Measurements from ENCODE around the gene PCYT2. TPM values are rescaled to one million over a fixed set of nuclear protein-coding genes. Genes with fewer than 3 reads are reported as not detected.

The PCYT2 gene
- total and polyA plus RNA-seq, 2 donors (not counting 1 experiment from before 2014, with no cell fraction given): 33.4 to 34.9 TPM

- POLR2A ChIA-PET: interaction anchor here (0.6 to 1.4 kb wide), 2 partner anchors 11 to 18 kb away, joined by 3 to 4 read pairs; no protein-coding TSS in a partner anchor
These were observed 22.9 kb downstream of the PCYT2 start for GRCh38 chr17:81888105-81888987.

More at GRCh38 chr17:81888105-81888987, 22.9 kb downstream of the PCYT2 start:
- Histone ChIP-seq H3K27ac (ENCODE audit: low read length in 2 of 2) (no peak overlapping the region), H3K4me1 (ENCODE audit: control insufficient read depth in 2 of 2, insufficient read depth in 2 of 2, low read length in 2 of 2) (peaks cover 10 to 22% of the 10 kb centered on the region in 2 donors), H4K20me1 (ENCODE audit: control insufficient read depth, insufficient read depth, low read length, poor library complexity, severe bottlenecking) (peaks cover 16% of the 10 kb centered on the region), H3K36me3 (replicated peaks in 1 of 2; ENCODE audit: control extremely low read depth in 1 of 2, control insufficient read depth in 1 of 2, extremely low read depth in 1 of 2, insufficient read depth in 2 of 2, low read length in 1 of 2) (peaks cover 0 to 54% of the 10 kb centered on the region in 2 experiments), H3K79me2 (ENCODE audit: control insufficient read depth, insufficient read depth, low read length) (peaks cover 46% of the 10 kb centered on the region), H3K9me3 (ENCODE audit: control extremely low read depth in 1 of 3, control insufficient read depth in 2 of 3, insufficient read depth in 1 of 3, low read length in 2 of 3) (no peaks in the 10 kb centered on the region), H3K9ac (ENCODE audit: low read length) (no peak overlapping the region), H3K4me2 (replicated peaks; ENCODE audit: low read depth, low read length, poor library complexity, severe bottlenecking) (no peak overlapping the region), H3K27me3 (replicated peaks in 1 of 4; ENCODE audit: control extremely low read depth in 1 of 4, control insufficient read depth in 3 of 4, insufficient read depth in 4 of 4, low read length in 3 of 4) (no peaks in the 10 kb centered on the region), H3K4me3 (ENCODE audit: control extremely low read depth in 1 of 5, extremely low read depth in 1 of 5, insufficient read depth in 1 of 5, low read depth in 2 of 5, low read length in 4 of 5) (no peak overlapping the region), H2AFZ (ENCODE audit: insufficient read depth, low read depth, low read length, poor library complexity, severe bottlenecking) (no peak overlapping the region)
- H3K9me3 Mint-ChIP-seq (ENCODE audit: insufficient read depth): no peaks in the 10 kb centered on the region
- CTCF ChIA-PET: interaction anchor here (0.6 kb wide), 1 partner anchor 876 kb away, joined by 3 read pairs; no protein-coding TSS in a partner anchor
- no peak for TF ChIP-seq CTCF (IDR thresholded peaks at IDR 0.05)
- no peak for TF ChIP-seq EZH2 (IDR thresholded peaks at IDR 0.05; ENCODE audit: borderline replicate concordance, insufficient read depth, low read depth, low read length, poor library complexity, severe bottlenecking)
- DNase-seq (no peak), ATAC-seq (ENCODE audit: low read depth) (no peak)
- 98% methylated on average over 41 of the region's 44 CpGs for WGBS (ENCODE audit: insufficient coverage)
- intact Hi-C loops (cut with micrococcal nuclease): no loop called here
- peaks cover 17% of the 10 kb centered on the region for H3K4me1 Mint-ChIP-seq
- H3K4me3 Mint-ChIP-seq: peak overlapping the region; percentile 63
- no peaks in the 10 kb centered on the region for H3K27me3 Mint-ChIP-seq
- no peak overlapping the region for H3K27ac Mint-ChIP-seq
